ENCODE measurements around the gene RBBP4.
"Not testable (repeated sequence)": the region's sequence is repeated elsewhere in the genome, so short reads cannot be mapped to it uniquely, and the experiment has no call there.

RBBP4 gene

GRCh38 chr1:32693455-32694174 lies 42.6 kb downstream of the RBBP4 start:
- DNase-seq (ENCODE audit: low spot score), result no peak

DNA sequence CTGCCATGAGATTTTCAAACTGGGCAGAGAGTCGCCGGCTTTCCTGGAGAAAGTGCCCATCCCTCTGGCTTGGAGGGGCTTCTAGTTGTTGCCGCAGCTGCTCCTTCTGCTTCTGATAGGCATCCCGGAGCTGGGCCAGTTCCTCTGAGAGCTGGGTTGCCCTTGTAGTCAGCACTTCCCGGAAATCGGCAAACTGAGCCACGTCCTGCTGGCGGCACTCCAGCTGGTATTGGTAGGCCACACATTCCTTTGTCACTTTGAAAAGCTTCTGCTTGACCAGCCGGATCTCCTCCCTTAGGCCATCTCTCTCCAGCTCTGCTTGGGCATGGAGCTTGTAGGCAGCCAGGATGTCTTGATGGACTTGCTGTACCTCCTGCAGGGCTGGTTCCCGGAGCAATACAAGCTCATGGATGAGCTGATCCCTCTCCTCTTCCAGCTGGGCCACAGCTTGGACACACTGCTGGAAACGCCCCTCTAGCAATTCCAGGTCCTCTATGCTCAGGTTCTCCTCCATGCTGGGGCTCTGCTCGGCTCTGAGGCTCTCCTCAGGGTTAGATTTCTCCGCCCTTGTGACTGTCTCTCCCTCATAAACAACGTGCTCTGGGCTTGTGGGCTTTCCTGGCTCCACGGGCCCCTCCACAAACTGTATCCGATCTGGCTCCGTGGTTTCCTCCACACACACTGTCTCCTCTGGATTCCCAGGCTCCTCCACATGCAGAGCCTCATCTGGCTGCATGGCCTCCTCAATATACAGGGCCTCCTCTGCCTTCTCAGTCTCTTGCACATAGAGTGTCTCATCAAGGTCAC lies 44.3 kb downstream of the RBBP4 start:
- peak; percentile 37 for DNase-seq (ENCODE audit: low spot score)

- no peak for DNase-seq (ENCODE audit: low spot score)
Observed at GRCh38 chr1:32696041-32696440, 45.0 kb downstream of the RBBP4 start.

DNA sequence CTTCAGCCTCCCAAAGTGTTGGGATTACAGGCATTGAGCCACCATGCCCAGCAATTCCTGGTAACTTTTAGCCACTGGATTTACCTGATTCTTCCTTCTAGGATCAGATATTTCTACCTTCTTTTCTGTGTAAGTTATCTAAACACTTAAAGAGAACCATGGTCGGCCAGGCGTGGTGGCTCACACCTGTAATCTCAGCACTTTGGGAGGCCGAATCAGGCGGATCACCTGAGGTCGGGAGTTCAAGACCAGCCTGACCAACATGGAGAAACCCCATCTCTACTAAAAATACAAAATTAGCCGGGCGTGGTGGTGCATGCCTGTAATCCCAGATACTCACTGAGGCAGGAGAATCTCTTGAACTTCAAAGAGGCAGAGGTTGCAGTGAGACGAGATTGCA lies 46.0 kb downstream of the RBBP4 start:
- DNase-seq (ENCODE audit: low spot score), result not testable (repeated sequence)

GRCh38 chr1:32701421-32701911 lies 50.5 kb downstream of the RBBP4 start:
- no peak for DNase-seq (ENCODE audit: low spot score)

DNA sequence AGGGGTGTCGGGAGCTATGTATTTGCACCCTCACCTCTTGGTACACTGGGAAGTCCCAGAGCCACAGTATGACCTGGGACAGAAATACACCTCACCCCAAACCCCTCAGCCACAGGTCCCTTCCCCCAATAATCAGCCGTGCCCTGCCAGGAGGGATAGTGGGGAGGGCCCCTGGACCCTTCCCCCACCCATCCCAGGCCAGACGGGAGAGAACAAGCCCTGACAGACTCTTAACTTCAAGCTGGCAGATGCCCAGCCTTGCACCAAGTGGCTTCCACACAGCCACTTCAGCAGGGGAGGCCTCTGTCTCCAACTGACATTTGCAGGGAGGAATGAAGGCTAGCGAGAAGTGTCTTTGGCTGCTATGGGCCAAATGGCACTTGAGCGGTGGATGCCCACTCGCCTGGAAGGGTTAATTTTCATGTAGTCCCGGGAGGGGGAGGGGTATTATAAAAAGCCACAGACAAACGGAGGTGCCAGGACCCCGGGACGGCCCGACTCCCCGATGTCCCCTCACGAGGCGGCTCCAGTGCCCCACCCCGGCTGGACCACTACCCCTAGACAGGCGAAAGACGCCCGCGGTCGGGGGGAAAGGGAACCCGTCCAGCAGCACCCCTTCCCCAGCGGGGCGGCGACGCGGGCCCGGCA lies 51.1 kb downstream of the RBBP4 start:
- DNase-seq (ENCODE audit: low spot score), result no peak

DNA sequence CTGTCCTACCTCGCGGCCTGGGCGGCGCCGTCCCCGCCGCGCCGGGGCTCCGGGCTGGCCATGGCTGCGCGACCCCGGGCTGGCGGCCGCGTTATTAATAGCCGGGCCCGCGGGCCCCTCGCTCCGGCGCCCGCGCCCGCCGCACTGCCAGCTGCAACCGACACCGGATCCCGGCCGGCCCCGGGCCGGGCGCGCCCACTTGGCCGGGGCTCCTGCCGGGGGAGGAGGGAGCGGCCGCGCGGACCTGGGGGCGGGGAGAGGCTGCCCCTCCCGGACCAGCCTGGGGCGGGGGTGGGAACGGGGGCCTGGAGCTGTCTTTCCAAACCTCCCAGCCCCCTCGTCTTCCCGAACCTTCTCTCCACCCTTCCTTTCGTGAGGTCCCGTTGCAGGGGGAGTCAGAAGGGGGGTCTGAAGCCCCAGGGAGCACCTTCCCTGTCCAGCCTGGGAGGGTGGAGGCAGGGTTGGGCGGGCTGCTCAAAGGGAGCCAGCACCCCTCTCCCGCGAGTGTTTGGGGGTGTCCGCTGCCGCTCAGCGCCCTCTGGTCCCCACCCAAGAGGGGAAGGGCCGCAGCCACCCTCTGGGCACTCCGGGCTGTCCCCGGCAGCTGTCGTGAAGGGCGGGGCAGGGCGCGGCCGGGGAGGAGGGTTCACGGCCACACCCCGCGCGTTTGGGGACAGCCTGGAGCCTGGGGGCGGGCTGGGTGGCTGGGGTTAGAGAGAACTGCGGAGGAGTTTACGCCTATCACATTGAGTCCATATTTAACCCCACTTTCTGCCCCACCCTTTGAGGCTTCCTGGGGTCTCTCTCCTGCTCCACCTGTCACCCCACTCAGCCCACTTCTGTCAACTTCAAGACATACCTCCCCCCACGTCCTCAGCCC lies 51.8 kb downstream of the RBBP4 start, which contains the start of gene SYNC:
Gene SYNC, minus strand, starts transcription at position 172 of the 880 bp plus-strand sequence. Its CDS starts 110 bp downstream, at position 62.
- DNase-seq (ENCODE audit: low spot score), result peak; percentile 65

GRCh38 chr1:32703479-32704291 lies 52.7 kb downstream of the RBBP4 start:
- DNase-seq (ENCODE audit: low spot score), result no peak

DNA sequence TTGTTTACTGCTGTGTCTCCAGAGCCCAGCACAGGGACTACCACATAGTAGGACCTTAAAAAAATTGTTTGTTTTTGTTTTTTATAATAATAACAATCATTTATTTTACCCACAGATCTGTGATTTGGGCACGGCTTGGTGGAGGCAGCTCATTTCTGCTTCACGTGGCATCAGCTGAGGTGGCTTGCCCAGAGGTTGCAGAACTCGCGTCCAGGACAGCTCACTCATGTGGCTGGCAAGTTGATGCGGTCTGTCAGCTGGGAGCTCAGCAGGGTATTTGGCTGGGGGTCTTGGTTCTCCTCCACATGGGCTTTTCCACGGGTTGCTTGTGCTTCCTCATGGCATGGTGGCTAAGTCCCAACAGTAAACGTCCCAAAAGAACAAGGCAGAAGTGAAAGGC lies 54.5 kb downstream of the RBBP4 start:
- DNase-seq (ENCODE audit: low spot score), result no peak

DNA sequence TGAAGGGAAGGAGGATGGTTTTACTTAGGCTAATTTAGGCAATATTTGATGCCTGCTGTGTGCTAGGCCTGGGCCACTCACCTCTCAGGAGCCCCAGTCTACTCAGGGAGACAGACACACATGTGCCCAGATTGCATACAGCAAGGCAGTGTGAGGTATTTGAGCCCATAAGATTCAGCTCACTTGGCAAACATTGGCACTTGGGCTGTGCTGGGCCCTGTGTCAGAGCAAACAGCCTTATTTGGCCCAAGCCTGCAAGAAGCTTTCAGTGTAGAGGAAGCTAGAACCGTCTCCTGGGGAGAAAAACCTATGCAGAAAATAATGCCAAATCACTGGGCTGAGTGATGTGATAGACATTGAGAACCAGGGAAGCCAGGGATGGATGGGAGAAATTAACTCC lies 55.5 kb downstream of the RBBP4 start:
- DNase-seq (ENCODE audit: low spot score), result no peak

GRCh38 chr1:32709075-32709474 lies 58.1 kb downstream of the RBBP4 start:
- DNase-seq (ENCODE audit: low spot score), result no peak

DNA sequence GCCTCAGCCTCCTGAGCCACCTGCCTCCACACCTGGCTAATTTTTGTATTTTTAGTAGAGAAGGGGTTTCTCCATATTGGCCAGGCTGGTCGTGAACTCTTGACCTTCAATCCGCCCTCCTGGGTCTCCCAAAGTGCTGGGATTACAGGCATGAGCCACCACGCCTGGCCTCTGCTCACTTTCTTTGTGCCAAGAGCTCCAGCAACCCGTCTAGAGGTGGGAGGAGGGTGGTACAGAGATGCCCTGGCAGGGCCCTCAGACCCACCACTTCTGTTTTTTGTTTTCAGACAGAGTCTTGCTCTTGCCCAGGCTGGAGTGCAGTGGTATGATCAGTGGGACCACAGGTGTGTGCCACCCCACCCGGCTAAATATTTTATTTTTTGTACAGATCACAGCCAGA lies 58.5 kb downstream of the RBBP4 start:
- DNase-seq (ENCODE audit: low spot score), result no peak

DNA sequence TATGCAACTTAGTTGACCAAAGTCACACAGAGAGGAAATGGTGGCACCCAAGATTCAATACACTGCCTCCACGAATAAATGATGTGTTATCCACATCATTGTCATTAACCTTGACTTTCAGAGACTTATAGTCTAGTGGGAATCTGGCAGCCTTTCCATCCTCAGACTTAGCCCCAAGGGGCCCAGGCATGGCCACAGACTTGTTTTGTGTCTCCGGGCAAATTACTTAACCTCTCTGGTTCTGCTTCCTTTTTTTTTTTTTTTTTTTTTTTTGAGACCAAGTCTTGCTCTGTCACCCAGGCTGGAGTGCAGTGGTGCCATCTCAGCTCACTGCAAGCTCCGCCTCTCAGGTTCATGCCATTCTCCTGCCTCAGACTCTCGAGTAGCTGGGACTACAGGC lies 60.2 kb downstream of the RBBP4 start:
- DNase-seq (ENCODE audit: low spot score), result peak; percentile 2

DNA sequence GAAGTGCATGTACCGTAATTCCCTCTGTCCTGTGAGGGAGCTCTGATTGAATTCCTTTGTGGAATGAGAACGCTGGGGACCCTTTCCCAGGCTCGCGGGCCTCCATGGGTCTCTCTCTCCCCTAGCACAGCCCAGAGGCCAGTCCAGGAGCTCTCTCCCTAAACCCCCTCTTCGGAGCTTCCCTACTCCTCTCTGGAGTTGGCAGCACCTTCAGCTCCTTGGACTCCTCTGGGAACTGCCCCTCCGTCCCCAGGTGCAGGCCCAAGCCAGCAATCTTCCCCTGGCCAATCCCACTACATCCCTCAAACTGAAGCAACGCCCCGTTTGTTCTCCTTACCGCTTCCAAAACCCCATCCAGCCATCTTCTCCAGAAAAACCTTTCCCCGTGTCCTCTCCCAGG lies 62.1 kb downstream of the RBBP4 start:
- no peak for DNase-seq (ENCODE audit: low spot score)

DNA sequence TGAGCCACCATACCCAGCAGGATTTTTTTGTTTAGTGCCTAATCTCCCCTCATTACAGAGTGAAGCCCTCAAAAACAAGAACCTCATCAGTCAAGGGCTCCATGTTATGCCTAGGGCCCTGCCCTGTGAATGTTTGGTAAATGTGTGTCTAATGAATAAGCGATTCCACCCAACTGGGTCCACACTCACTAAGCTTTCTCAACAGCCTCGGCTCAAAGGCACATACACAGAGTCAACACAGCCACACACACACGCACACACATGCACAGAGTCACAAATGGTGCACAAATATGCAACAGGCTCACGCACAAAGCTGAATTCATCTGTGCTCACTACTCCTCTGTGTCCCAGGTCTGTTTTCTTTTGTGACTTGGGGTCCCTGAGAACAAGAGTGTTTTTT lies 63.3 kb downstream of the RBBP4 start:
- no peak for DNase-seq (ENCODE audit: low spot score)

DNA sequence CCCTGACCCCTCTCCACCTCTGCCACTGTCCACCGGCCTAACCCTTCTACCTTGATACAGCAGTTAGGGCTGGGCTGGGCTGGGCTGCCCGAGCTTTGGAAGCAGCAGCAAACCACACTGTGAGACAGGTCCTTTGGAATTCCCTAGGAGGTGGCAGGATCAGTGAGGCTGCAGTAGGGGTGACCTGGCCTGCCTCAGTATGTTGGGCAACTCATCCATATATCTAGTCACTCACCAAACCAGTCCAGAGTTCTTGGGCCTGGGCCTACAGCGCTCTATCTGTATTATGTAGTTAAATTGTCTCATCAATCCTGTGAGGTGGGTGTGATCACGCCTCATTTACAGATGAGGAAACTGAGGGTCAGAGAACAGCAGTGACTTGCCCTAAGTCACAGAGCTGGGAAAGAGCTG lies 64.9 kb downstream of the RBBP4 start:
- DNase-seq (ENCODE audit: low spot score), result peak; percentile 1

- DNase-seq (ENCODE audit: low spot score), result peak; percentile 68
Observed at GRCh38 chr1:32716312-32717148, 65.5 kb downstream of the RBBP4 start.

- no peak for DNase-seq (ENCODE audit: low spot score)
Observed at GRCh38 chr1:32717503-32717902, 66.5 kb downstream of the RBBP4 start.

GRCh38 chr1:32718036-32718435 lies 67.0 kb downstream of the RBBP4 start:
- no peak for DNase-seq (ENCODE audit: low spot score)

DNA sequence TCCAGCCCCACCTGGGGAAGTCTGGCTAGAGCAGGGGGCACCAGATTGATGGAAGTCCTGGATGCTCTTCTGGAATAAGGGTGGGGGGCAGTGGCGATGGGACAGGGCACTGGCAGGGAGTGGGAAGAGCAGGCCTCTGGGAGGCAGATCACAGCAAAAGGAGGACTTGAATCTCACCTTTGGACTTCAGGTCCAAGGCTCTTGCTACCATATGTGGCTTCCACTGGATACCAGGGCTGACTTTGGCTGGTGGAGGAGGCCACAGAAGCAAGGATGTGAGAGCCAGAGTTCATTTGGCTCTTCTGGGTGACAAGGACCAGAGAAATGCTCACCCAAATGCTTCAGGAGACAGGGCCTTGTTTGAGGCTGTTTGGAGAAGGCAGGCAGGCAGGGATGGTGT lies 67.5 kb downstream of the RBBP4 start:
- no peak for DNase-seq (ENCODE audit: low spot score)

Data from hematopoietic multipotent progenitor cell treated with erythropoietin and hydrocortisone succinate and interleukin-3 and kit ligand, for 15 days (in vitro differentiated cells).